ENCODE results near the gene CSF2.

DNA sequence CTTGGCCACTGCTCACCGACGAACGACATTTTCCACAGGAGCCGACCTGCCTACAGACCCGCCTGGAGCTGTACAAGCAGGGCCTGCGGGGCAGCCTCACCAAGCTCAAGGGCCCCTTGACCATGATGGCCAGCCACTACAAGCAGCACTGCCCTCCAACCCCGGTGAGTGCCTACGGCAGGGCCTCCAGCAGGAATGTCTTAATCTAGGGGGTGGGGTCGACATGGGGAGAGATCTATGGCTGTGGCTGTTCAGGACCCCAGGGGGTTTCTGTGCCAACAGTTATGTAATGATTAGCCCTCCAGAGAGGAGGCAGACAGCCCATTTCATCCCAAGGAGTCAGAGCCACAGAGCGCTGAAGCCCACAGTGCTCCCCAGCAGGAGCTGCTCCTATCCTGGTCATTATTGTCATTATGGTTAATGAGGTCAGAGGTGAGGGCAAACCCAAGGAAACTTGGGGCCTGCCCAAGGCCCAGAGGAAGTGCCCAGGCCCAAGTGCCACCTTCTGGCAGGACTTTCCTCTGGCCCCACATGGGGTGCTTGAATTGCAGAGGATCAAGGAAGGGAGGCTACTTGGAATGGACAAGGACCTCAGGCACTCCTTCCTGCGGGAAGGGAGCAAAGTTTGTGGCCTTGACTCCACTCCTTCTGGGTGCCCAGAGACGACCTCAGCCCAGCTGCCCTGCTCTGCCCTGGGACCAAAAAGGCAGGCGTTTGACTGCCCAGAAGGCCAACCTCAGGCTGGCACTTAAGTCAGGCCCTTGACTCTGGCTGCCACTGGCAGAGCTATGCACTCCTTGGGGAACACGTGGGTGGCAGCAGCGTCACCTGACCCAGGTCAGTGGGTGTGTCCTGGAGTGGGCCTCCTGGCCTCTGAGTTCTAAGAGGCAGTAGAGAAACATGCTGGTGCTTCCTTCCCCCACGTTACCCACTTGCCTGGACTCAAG lies 1.5 kb downstream of the CSF2 start:
- TF ChIP-seq, protein P1, sequence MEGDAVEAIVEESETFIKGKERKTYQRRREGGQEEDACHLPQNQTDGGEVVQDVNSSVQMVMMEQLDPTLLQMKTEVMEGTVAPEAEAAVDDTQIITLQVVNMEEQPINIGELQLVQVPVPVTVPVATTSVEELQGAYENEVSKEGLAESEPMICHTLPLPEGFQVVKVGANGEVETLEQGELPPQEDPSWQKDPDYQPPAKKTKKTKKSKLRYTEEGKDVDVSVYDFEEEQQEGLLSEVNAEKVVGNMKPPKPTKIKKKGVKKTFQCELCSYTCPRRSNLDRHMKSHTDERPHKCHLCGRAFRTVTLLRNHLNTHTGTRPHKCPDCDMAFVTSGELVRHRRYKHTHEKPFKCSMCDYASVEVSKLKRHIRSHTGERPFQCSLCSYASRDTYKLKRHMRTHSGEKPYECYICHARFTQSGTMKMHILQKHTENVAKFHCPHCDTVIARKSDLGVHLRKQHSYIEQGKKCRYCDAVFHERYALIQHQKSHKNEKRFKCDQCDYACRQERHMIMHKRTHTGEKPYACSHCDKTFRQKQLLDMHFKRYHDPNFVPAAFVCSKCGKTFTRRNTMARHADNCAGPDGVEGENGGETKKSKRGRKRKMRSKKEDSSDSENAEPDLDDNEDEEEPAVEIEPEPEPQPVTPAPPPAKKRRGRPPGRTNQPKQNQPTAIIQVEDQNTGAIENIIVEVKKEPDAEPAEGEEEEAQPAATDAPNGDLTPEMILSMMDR (conservative IDR thresholded peaks at IDR 0.05; ENCODE audit: low read length): no peak
- no peak for TF ChIP-seq EZH2phosphoT487 (IDR thresholded peaks at IDR 0.05; ENCODE audit: borderline replicate concordance, low read depth, low read length)

Data from OCI-LY7 (cell line).